ENCODE measurements around the gene PAEP.
"Not testable (repeated sequence)": the region's sequence is repeated elsewhere in the genome, so short reads cannot be mapped to it uniquely, and the experiment has no call there.

PAEP gene

GRCh38 chr9:135525241-135526088 lies 36.1 kb upstream of the PAEP start:
- H3K4me3 ChIP-seq (ENCODE audit: low read depth, low read length), result no peak overlapping the region

GRCh38 chr9:135526089-135526729 lies 35.3 kb upstream of the PAEP start:
- H3K4me3 ChIP-seq (ENCODE audit: low read depth, low read length), result no peak overlapping the region

GRCh38 chr9:135526730-135527571 lies 34.6 kb upstream of the PAEP start:
- no peak overlapping the region for H3K4me3 ChIP-seq (ENCODE audit: low read depth, low read length)

- H3K4me3 ChIP-seq (ENCODE audit: low read depth, low read length), result not testable (repeated sequence)
Observed at GRCh38 chr9:135528842-135529435, 32.6 kb upstream of the PAEP start.

GRCh38 chr9:135530146-135530545 lies 31.4 kb upstream of the PAEP start:
- no peak overlapping the region for H3K4me3 ChIP-seq (ENCODE audit: low read depth, low read length)

- no peak overlapping the region for H3K4me3 ChIP-seq (ENCODE audit: low read depth, low read length)
Observed at GRCh38 chr9:135531096-135531495, 30.5 kb upstream of the PAEP start.

- no peak overlapping the region for H3K4me3 ChIP-seq (ENCODE audit: low read depth, low read length)
Observed at GRCh38 chr9:135533113-135533512, 28.4 kb upstream of the PAEP start.

- no peak overlapping the region for H3K4me3 ChIP-seq (ENCODE audit: low read depth, low read length)
Observed at GRCh38 chr9:135533674-135534073, 27.9 kb upstream of the PAEP start.

- H3K4me3 ChIP-seq (ENCODE audit: low read depth, low read length), result not testable (repeated sequence)
Observed at GRCh38 chr9:135534192-135534711, 27.3 kb upstream of the PAEP start.

- not testable (repeated sequence) for H3K4me3 ChIP-seq (ENCODE audit: low read depth, low read length)
Observed at GRCh38 chr9:135534826-135535225, 26.7 kb upstream of the PAEP start.

- not testable (repeated sequence) for H3K4me3 ChIP-seq (ENCODE audit: low read depth, low read length)
Observed at GRCh38 chr9:135535631-135536030, 25.9 kb upstream of the PAEP start.

- no peak overlapping the region for H3K4me3 ChIP-seq (ENCODE audit: low read depth, low read length)
Observed at GRCh38 chr9:135536216-135536615, 25.3 kb upstream of the PAEP start.

- not testable (repeated sequence) for H3K4me3 ChIP-seq (ENCODE audit: low read depth, low read length)
Observed at GRCh38 chr9:135543262-135543894, 18.2 kb upstream of the PAEP start.

- H3K4me3 ChIP-seq (ENCODE audit: low read depth, low read length), result no peak overlapping the region
Observed at GRCh38 chr9:135544981-135545635, 16.4 kb upstream of the PAEP start.

- H3K4me3 ChIP-seq (ENCODE audit: low read depth, low read length), result not testable (repeated sequence)
Observed at GRCh38 chr9:135545646-135546176, 15.8 kb upstream of the PAEP start, which contains the start of gene OBP2A. Gene OBP2A (plus strand): TSS chr9:135546126. CDS start chr9:135546181, 55 bp downstream.

GRCh38 chr9:135546792-135547617 lies 14.6 kb upstream of the PAEP start:
- not testable (repeated sequence) for H3K4me3 ChIP-seq (ENCODE audit: low read depth, low read length)

- H3K4me3 ChIP-seq (ENCODE audit: low read depth, low read length), result no peak overlapping the region
Observed at GRCh38 chr9:135547756-135548736, 13.5 kb upstream of the PAEP start.

Data from iPS-11a (cell line).